CD8-positive, alpha-beta memory T cell (primary cell): ENCODE measurements around the gene ZSCAN20. TPM values are rescaled to one million over a fixed set of nuclear protein-coding genes. Genes with fewer than 3 reads are reported as not detected.
"Not testable (repeated sequence)": the region's sequence is repeated elsewhere in the genome, so short reads cannot be mapped to it uniquely, and the experiment has no call there.

ENCODE experiments used
- CTCF ChIA-PET: fragments of 350-600 bp; sonication (Branson Sonifier 250); formaldehyde crosslinking; loops from one replicate; lab custom pipeline; 2021; ENCODE audit warnings: antibody characterized with exemption; lab: Charles Lee
- POLR2A ChIA-PET: fragments of 350-600 bp; sonication (Branson Sonifier 250); formaldehyde crosslinking; loops from one replicate; lab custom pipeline; 2021; ENCODE audit warnings: antibody characterized with exemption; lab: Charles Lee
- DNase-seq, 5 donors: peaks; one replicate each; pipeline versions ENCODE4 v3.0.0 to v3.0.0-alpha.2; 2020 to 2022; ENCODE audit warnings: mixed read lengths in 1 of 5
- H3K27ac ChIP-seq: one replicate; pipeline ENCODE4 v1.7.0; 2013; ENCODE audit warnings: low read depth, mild to moderate bottlenecking, low read length, moderate library complexity
- H3K27me3 ChIP-seq: 2 replicates; pipeline ENCODE4 v1.7.0; 2013; ENCODE audit warnings: low read length, mild to moderate bottlenecking; ENCODE audit not compliant: insufficient read depth, poor library complexity, severe bottlenecking
- H3K36me3 ChIP-seq: 2 replicates; pipeline ENCODE4 v1.7.0; 2013; ENCODE audit warnings: mild to moderate bottlenecking, low read length, moderate library complexity; ENCODE audit not compliant: insufficient read depth
- H3K4me1 ChIP-seq: 2 replicates; pipeline ENCODE4 v1.7.0; 2013; ENCODE audit warnings: mild to moderate bottlenecking, low read length, moderate library complexity; ENCODE audit not compliant: insufficient read depth
- H3K4me3 ChIP-seq: 2 replicates; pipeline ENCODE4 v1.7.0; 2013; ENCODE audit warnings: mild to moderate bottlenecking, low read length
- H3K9me3 ChIP-seq: 2 replicates; pipeline ENCODE4 v1.7.0; 2013; ENCODE audit warnings: mild to moderate bottlenecking, low read length
- H3K27ac Mint-ChIP-seq, 8 donors: one replicate each; pipeline ENCODE4 v1.8.0; 2020 to 2021; ENCODE audit warnings: mixed read lengths in 8 of 8, mild to moderate bottlenecking in 6 of 8, inconsistent platforms in 3 of 8, moderate library complexity in 3 of 8
- H3K27me3 Mint-ChIP-seq, 2 donors: one replicate each; pipeline ENCODE4 v1.8.0; 2020 to 2021; ENCODE audit warnings: mixed read lengths in 2 of 2, mild to moderate bottlenecking in 1 of 2, moderate library complexity in 1 of 2
- H3K36me3 Mint-ChIP-seq, 3 donors: one replicate each; pipeline ENCODE4 v1.8.0; 2020 to 2021; ENCODE audit warnings: mixed read lengths in 3 of 3, inconsistent platforms in 1 of 3, mild to moderate bottlenecking in 1 of 3
- H3K4me1 Mint-ChIP-seq, 3 donors: one replicate each; pipeline ENCODE4 v1.8.0; 2020 to 2021; ENCODE audit warnings: mixed read lengths in 3 of 3, inconsistent platforms in 1 of 3, mild to moderate bottlenecking in 1 of 3
- H3K4me3 Mint-ChIP-seq, 7 donors: one replicate each; pipeline ENCODE4 v1.8.0; 2020 to 2021; ENCODE audit warnings: mixed read lengths in 7 of 7, mild to moderate bottlenecking in 6 of 7, moderate library complexity in 4 of 7, inconsistent platforms in 2 of 7
- H3K9me3 Mint-ChIP-seq, 5 donors: one replicate each; pipeline ENCODE4 v1.8.0; 2020 to 2022; ENCODE audit warnings: mixed read lengths in 5 of 5, mild to moderate bottlenecking in 3 of 5, moderate library complexity in 2 of 5, inconsistent platforms in 1 of 5
- polyA plus RNA-seq: library from polyadenylated mRNA; unstranded; fragments of 300-500 nt; fragmentation: Illumina TruSeq; gene quantifications from one replicate; pipeline ENCODE4 v1.2.3, GENCODE V29; 2021
- total RNA-seq, 2 experiments: library from RNA; stranded (reverse); gene quantifications; one replicate each; pipeline ENCODE4 v1.2.3, GENCODE V29; 2021

The ZSCAN20 gene
- total and polyA plus RNA-seq, 3 experiments from 2014 or later, result 1.4 to 3.6 (median 3.3) TPM

GRCh38 chr1:33500547-33500946, 28.1 kb downstream of the ZSCAN20 start:
- Mint-ChIP-seq H3K27me3 (peaks cover 0 to 2% of the 10 kb centered on the region in 2 donors), H3K9me3 (peaks cover 4 to 31% (median 28%) of the 10 kb centered on the region in 5 donors), H3K4me3 (no peak overlapping the region), H3K4me1 (no peaks in the 10 kb centered on the region), H3K27ac (no peak overlapping the region), H3K36me3 (peaks cover 2 to 47% (median 2%) of the 10 kb centered on the region in 3 donors)
- Histone ChIP-seq H3K27ac (no peak overlapping the region), H3K4me3 (no peak overlapping the region), H3K36me3 (no peaks in the 10 kb centered on the region), H3K4me1 (no peaks in the 10 kb centered on the region), H3K9me3 (peaks cover 4% of the 10 kb centered on the region), H3K27me3 (no peaks in the 10 kb centered on the region)
- POLR2A ChIA-PET, result no interaction called here
- no peak for DNase-seq
- CTCF ChIA-PET, result no interaction called here

- no peaks in the 10 kb centered on the region for H3K9me3 ChIP-seq
- no peaks in the 10 kb centered on the region for H3K36me3 ChIP-seq
- H3K4me3 Mint-ChIP-seq, result no peak overlapping the region
- POLR2A ChIA-PET, result no interaction called here
- no peak overlapping the region for H3K4me3 ChIP-seq
- H3K27ac Mint-ChIP-seq, result no peak overlapping the region
- CTCF ChIA-PET, result no interaction called here
- H3K36me3 Mint-ChIP-seq, result peaks cover under 1 to 39% (median 2%) of the 10 kb centered on the region in 3 donors
- no peaks in the 10 kb centered on the region for H3K4me1 Mint-ChIP-seq
- no peaks in the 10 kb centered on the region for H3K27me3 ChIP-seq
- no peak overlapping the region for H3K27ac ChIP-seq
- H3K27me3 Mint-ChIP-seq, result peaks cover 0 to under 1% of the 10 kb centered on the region in 2 donors
- H3K9me3 Mint-ChIP-seq, result peaks cover 2 to 23% (median 21%) of the 10 kb centered on the region in 5 donors
- no peak for DNase-seq
- no peaks in the 10 kb centered on the region for H3K4me1 ChIP-seq
Measured at GRCh38 chr1:33501309-33501708, 28.9 kb downstream of the ZSCAN20 start.

GRCh38 chr1:33501774-33502173, 29.3 kb downstream of the ZSCAN20 start:
- Mint-ChIP-seq H3K9me3 (peaks cover 0 to 19% (median 17%) of the 10 kb centered on the region in 5 donors), H3K4me1 (no peaks in the 10 kb centered on the region), H3K27ac (no peak overlapping the region), H3K27me3 (no peaks in the 10 kb centered on the region), H3K36me3 (peaks cover 0 to 37% (median 2%) of the 10 kb centered on the region in 3 donors), H3K4me3 (no peak overlapping the region)
- Histone ChIP-seq H3K27me3 (no peaks in the 10 kb centered on the region), H3K36me3 (no peaks in the 10 kb centered on the region), H3K9me3 (no peaks in the 10 kb centered on the region), H3K4me1 (no peaks in the 10 kb centered on the region), H3K4me3 (no peak overlapping the region), H3K27ac (no peak overlapping the region)
- no peak for DNase-seq
- ChIA-PET POLR2A (no interaction called here), CTCF (no interaction called here)

GRCh38 chr1:33502726-33503125, 30.3 kb downstream of the ZSCAN20 start:
- Mint-ChIP-seq H3K27ac (no peak overlapping the region), H3K4me3 (no peak overlapping the region), H3K4me1 (no peaks in the 10 kb centered on the region), H3K27me3 (no peaks in the 10 kb centered on the region), H3K9me3 (peaks cover 0 to 10% (median 9%) of the 10 kb centered on the region in 5 donors), H3K36me3 (peaks cover 0 to 28% (median 2%) of the 10 kb centered on the region in 3 donors)
- CTCF ChIA-PET, result no interaction called here
- DNase-seq, result no peak
- no peak overlapping the region for H3K27ac ChIP-seq
- no peaks in the 10 kb centered on the region for H3K36me3 ChIP-seq
- no peaks in the 10 kb centered on the region for H3K27me3 ChIP-seq
- no peaks in the 10 kb centered on the region for H3K9me3 ChIP-seq
- H3K4me3 ChIP-seq, result no peak overlapping the region
- no peaks in the 10 kb centered on the region for H3K4me1 ChIP-seq
- POLR2A ChIA-PET, result no interaction called here

- DNase-seq, result no peak
- Mint-ChIP-seq H3K27ac (no peak overlapping the region), H3K4me1 (no peaks in the 10 kb centered on the region), H3K4me3 (no peak overlapping the region), H3K27me3 (no peaks in the 10 kb centered on the region), H3K9me3 (peaks cover 0 to 5% (median 4%) of the 10 kb centered on the region in 5 donors), H3K36me3 (peaks cover 0 to 23% (median 2%) of the 10 kb centered on the region in 3 donors)
- H3K4me1 ChIP-seq, result no peaks in the 10 kb centered on the region
- POLR2A ChIA-PET, result no interaction called here
- H3K27ac ChIP-seq, result no peak overlapping the region
- H3K9me3 ChIP-seq, result no peaks in the 10 kb centered on the region
- no peaks in the 10 kb centered on the region for H3K27me3 ChIP-seq
- H3K4me3 ChIP-seq, result no peak overlapping the region
- CTCF ChIA-PET, result no interaction called here
- no peaks in the 10 kb centered on the region for H3K36me3 ChIP-seq
Measured at GRCh38 chr1:33503506-33503905, 31.1 kb downstream of the ZSCAN20 start.

GRCh38 chr1:33507661-33508060, 35.2 kb downstream of the ZSCAN20 start:
- no peaks in the 10 kb centered on the region for H3K36me3 Mint-ChIP-seq
- no peaks in the 10 kb centered on the region for H3K4me1 ChIP-seq

GRCh38 chr1:33508151-33508550, 35.7 kb downstream of the ZSCAN20 start:
- Mint-ChIP-seq H3K27ac (no peak overlapping the region), H3K4me1 (no peaks in the 10 kb centered on the region), H3K36me3 (no peaks in the 10 kb centered on the region), H3K4me3 (no peak overlapping the region), H3K9me3 (peaks cover 0 to 3% (median 0%) of the 10 kb centered on the region in 5 donors), H3K27me3 (peaks cover 0 to 12% of the 10 kb centered on the region in 2 donors)
- Histone ChIP-seq H3K36me3 (no peaks in the 10 kb centered on the region), H3K27me3 (no peaks in the 10 kb centered on the region), H3K4me3 (no peak overlapping the region), H3K27ac (no peak overlapping the region), H3K9me3 (no peaks in the 10 kb centered on the region), H3K4me1 (no peaks in the 10 kb centered on the region)
- CTCF ChIA-PET, result no interaction called here
- no peak for DNase-seq
- POLR2A ChIA-PET, result no interaction called here

More at GRCh38 chr1:33507661-33508060, 35.2 kb downstream of the ZSCAN20 start:
- CTCF ChIA-PET, result no interaction called here
- Histone ChIP-seq H3K4me3 (no peak overlapping the region), H3K27me3 (no peaks in the 10 kb centered on the region), H3K27ac (no peak overlapping the region), H3K36me3 (no peaks in the 10 kb centered on the region), H3K9me3 (no peaks in the 10 kb centered on the region)
- Mint-ChIP-seq H3K27ac (no peak overlapping the region), H3K4me3 (no peak overlapping the region), H3K9me3 (peaks cover 0 to 3% (median 0%) of the 10 kb centered on the region in 5 donors), H3K27me3 (peaks cover 0 to 11% of the 10 kb centered on the region in 2 donors), H3K4me1 (no peaks in the 10 kb centered on the region)
- POLR2A ChIA-PET, result no interaction called here
- no peak for DNase-seq

- H3K4me1 Mint-ChIP-seq, H3K9me3 ChIP-seq, H3K27me3 ChIP-seq, DNase-seq, H3K9me3 Mint-ChIP-seq, H3K4me1 ChIP-seq, H3K27ac ChIP-seq, H3K27ac Mint-ChIP-seq, H3K36me3 ChIP-seq, H3K4me3 Mint-ChIP-seq, POLR2A ChIA-PET, H3K36me3 Mint-ChIP-seq, CTCF ChIA-PET, H3K4me3 ChIP-seq: not testable (repeated sequence)
- H3K27me3 Mint-ChIP-seq, result peaks cover 0 to 15% of the 10 kb centered on the region in 2 donors
Measured at GRCh38 chr1:33509276-33509675, 36.8 kb downstream of the ZSCAN20 start.
